IPS-18a (cell line): Measurements from ENCODE around the gene CCNJL.

Experiments
- H3K27ac ChIP-seq: one replicate; pipeline ENCODE4 v1.5.1; 2013; ENCODE audit warnings: low read length
- H3K27me3 ChIP-seq: one replicate; pipeline ENCODE4 v1.6.1; 2013; ENCODE audit warnings: mild to moderate bottlenecking, low read length; ENCODE audit not compliant: control insufficient read depth, insufficient read depth
- H3K36me3 ChIP-seq: one replicate; pipeline ENCODE4 v1.6.1; 2013; ENCODE audit warnings: low read depth, low read length; ENCODE audit not compliant: control insufficient read depth
- H3K4me1 ChIP-seq: one replicate; pipeline ENCODE4 v1.6.1; 2013; ENCODE audit warnings: low read depth, low read length; ENCODE audit not compliant: control insufficient read depth
- H3K4me3 ChIP-seq: one replicate; pipeline ENCODE4 v1.5.1; 2013; ENCODE audit warnings: low read length
- H3K9ac ChIP-seq: one replicate; pipeline ENCODE4 v1.6.1; 2013; ENCODE audit warnings: mild to moderate bottlenecking, low read length, moderate library complexity
- H3K9me3 ChIP-seq: one replicate; pipeline ENCODE4 v1.6.1; 2013; ENCODE audit warnings: low read depth, low read length; ENCODE audit not compliant: control insufficient read depth

Gene CCNJL, protein sequence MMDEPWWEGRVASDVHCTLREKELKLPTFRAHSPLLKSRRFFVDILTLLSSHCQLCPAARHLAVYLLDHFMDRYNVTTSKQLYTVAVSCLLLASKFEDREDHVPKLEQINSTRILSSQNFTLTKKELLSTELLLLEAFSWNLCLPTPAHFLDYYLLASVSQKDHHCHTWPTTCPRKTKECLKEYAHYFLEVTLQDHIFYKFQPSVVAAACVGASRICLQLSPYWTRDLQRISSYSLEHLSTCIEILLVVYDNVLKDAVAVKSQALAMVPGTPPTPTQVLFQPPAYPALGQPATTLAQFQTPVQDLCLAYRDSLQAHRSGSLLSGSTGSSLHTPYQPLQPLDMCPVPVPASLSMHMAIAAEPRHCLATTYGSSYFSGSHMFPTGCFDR

GRCh38 chr5:160312134-160312959 is at the start of gene CCNJL:
Gene CCNJL (minus strand): TSS chr5:160312564. CDS start chr5:160311923, 641 bp downstream.
- Histone ChIP-seq H3K36me3 (peaks cover 23% of the 10 kb centered on the region), H3K27me3 (no peaks in the 10 kb centered on the region), H3K4me3 (peak within 1 kb of the TSS; percentile 88), H3K27ac (peak within 1 kb of the TSS; percentile 59), H3K9me3 (no peaks in the 10 kb centered on the region), H3K4me1 (peaks cover 21% of the 10 kb centered on the region), H3K9ac (peak within 1 kb of the TSS; percentile 76)

DNA sequence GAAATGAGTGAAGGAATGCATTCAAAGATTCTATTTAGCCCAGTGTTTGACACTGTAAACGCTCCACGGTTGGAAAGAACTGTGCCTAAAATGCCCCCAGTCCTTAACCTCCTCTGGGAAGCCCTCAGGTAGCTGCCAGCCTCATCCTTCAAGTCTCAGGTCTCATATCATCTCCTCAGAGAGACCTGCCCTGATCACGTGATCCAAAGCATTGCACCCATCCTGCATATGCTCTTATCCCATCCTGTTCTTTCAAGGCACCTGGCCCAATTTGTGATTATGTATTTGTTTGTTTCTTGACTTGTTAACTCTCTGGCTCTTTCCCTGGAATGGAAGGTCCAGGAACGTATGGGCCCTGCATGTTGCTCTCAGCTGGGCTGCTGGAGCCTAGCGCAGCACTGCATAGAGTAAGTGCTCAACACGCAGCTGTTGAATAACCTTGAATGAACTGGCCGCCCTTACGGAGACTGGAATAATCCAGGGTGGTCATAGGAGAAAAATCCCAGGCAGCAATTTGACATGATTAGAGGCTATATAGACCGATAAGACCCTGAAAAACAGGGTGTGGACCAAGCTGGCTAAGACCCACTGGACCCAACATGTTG is 49.4 kb upstream of the CCNJL start:
- no peaks in the 10 kb centered on the region for H3K9me3 ChIP-seq
- H3K27ac ChIP-seq, result no peak overlapping the region
- no peaks in the 10 kb centered on the region for H3K36me3 ChIP-seq
- no peak overlapping the region for H3K4me3 ChIP-seq
- peaks cover 3% of the 10 kb centered on the region for H3K4me1 ChIP-seq
- H3K9ac ChIP-seq, result no peak overlapping the region
- no peaks in the 10 kb centered on the region for H3K27me3 ChIP-seq

GRCh38 chr5:160360310-160360709 is 47.9 kb upstream of the CCNJL start:
- peaks cover 6% of the 10 kb centered on the region for H3K4me1 ChIP-seq
- H3K27me3 ChIP-seq, result no peaks in the 10 kb centered on the region
- H3K9me3 ChIP-seq, result no peaks in the 10 kb centered on the region
- no peak overlapping the region for H3K27ac ChIP-seq
- no peak overlapping the region for H3K9ac ChIP-seq
- H3K4me3 ChIP-seq, result no peak overlapping the region
- H3K36me3 ChIP-seq, result no peaks in the 10 kb centered on the region

DNA sequence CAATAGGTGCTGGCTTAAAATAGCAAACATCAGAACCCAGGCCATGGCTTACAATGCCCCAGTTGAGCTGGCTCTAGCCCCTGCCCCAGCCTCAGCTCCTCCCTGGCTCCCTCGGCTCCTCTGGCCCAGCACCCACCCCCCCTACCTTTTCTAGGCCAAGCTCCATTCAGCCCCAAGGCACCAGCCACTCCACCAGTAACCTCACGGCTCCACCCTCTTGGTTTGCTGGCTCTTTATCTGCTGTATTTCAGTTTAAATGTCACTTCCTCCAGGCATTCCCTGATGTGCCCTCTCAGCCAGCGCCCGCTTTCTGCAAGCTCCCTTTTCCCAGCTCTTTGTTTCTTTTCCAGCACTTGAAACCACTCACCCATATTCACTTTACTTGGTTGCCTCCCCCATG is 47.5 kb upstream of the CCNJL start:
- no peaks in the 10 kb centered on the region for H3K27me3 ChIP-seq
- H3K27ac ChIP-seq, result no peak overlapping the region
- H3K9ac ChIP-seq, result no peak overlapping the region
- no peak overlapping the region for H3K4me3 ChIP-seq
- peaks cover 6% of the 10 kb centered on the region for H3K4me1 ChIP-seq
- H3K36me3 ChIP-seq, result no peaks in the 10 kb centered on the region
- no peaks in the 10 kb centered on the region for H3K9me3 ChIP-seq

GRCh38 chr5:160359242-160359641 is 46.9 kb upstream of the CCNJL start:
- Histone ChIP-seq H3K27me3 (no peaks in the 10 kb centered on the region), H3K4me1 (peaks cover 6% of the 10 kb centered on the region), H3K9me3 (no peaks in the 10 kb centered on the region), H3K9ac (no peak overlapping the region), H3K36me3 (no peaks in the 10 kb centered on the region), H3K27ac (no peak overlapping the region), H3K4me3 (no peak overlapping the region)

DNA sequence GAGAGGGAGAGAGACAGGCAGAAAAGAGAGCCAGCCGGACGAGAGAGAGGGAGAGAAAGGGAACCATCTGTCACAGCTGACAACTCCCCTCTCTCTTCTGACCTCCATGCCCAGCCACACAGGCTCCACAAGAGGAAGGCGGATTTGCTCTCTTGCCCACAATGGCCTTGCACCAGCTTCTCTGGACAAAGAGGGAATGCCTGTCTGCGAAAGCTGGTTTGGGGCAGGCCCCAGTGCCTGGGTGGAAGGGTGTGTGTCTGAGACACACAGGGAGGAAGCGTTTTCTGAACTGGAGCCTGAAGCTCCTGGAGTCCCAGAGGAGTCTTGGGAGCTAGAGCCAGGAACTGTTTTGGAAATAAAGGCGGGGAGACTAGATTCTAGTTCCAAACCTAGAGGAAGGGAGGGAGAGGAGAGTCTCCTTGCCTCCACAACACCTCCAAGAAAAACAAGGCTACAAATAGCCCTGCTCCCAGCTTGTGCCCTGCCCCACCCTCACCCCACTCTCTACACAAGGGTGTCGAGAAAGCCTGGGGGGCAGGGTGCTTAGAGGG is 45.6 kb upstream of the CCNJL start:
- Histone ChIP-seq H3K4me1 (peaks cover 6% of the 10 kb centered on the region), H3K9ac (no peak overlapping the region), H3K27me3 (no peaks in the 10 kb centered on the region), H3K4me3 (no peak overlapping the region), H3K27ac (no peak overlapping the region), H3K36me3 (no peaks in the 10 kb centered on the region), H3K9me3 (no peaks in the 10 kb centered on the region)

DNA sequence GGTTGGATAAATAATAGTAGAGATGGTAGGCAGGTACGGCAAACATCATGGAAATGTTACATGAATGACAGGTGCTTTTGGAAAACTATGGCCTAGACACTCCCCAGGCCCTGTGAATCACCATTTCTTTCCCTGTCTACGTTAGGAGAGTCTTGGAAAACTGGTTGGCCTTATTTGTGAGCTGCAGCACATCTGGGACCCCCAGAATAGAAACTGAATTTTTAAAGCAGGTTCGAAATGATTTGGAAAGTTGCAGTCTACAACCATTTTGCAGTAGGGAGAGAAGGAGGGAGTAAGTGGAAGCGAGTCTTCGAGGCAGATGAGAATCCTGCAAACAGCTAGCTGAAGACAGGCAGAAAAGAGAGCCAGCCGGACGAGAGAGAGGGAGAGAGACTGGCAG is 45.0 kb upstream of the CCNJL start:
- no peaks in the 10 kb centered on the region for H3K36me3 ChIP-seq
- H3K4me3 ChIP-seq, result no peak overlapping the region
- H3K27me3 ChIP-seq, result no peaks in the 10 kb centered on the region
- no peaks in the 10 kb centered on the region for H3K9me3 ChIP-seq
- H3K9ac ChIP-seq, result no peak overlapping the region
- peaks cover 6% of the 10 kb centered on the region for H3K4me1 ChIP-seq
- H3K27ac ChIP-seq, result no peak overlapping the region

GRCh38 chr5:160356550-160357347 is 44.4 kb upstream of the CCNJL start:
- Histone ChIP-seq H3K9me3 (no peaks in the 10 kb centered on the region), H3K27me3 (no peaks in the 10 kb centered on the region), H3K9ac (no peak overlapping the region), H3K4me1 (peaks cover 6% of the 10 kb centered on the region), H3K4me3 (no peak overlapping the region), H3K27ac (no peak overlapping the region), H3K36me3 (no peaks in the 10 kb centered on the region)

- no peaks in the 10 kb centered on the region for H3K27me3 ChIP-seq
- H3K4me1 ChIP-seq, result peaks cover 6% of the 10 kb centered on the region
- H3K4me3 ChIP-seq, result no peak overlapping the region
- H3K9me3 ChIP-seq, result no peaks in the 10 kb centered on the region
- H3K36me3 ChIP-seq, result no peaks in the 10 kb centered on the region
- H3K9ac ChIP-seq, result no peak overlapping the region
- H3K27ac ChIP-seq, result no peak overlapping the region
These were observed 42.3 kb upstream of the CCNJL start for GRCh38 chr5:160354666-160355065.

DNA sequence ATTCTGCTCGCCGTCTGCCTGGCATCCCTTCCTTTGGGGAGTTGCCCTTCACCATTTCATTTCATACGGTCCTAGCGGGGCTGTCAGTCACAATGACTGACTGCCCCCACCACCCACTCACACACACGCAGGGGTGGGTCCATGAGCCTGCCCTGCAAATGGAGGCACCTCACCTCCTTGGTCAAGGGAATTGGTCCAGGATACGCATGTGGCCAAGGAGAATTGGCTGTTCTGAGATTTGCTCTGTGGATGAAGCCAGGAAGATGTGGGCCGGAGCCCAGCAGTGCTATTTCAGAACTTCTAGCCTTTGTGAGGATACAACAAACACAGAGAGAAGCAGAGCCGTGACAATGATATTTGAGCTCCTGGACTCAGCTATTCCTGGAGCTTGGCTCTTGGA is 41.0 kb upstream of the CCNJL start:
- H3K36me3 ChIP-seq, result no peaks in the 10 kb centered on the region
- no peaks in the 10 kb centered on the region for H3K9me3 ChIP-seq
- no peak overlapping the region for H3K4me3 ChIP-seq
- no peak overlapping the region for H3K27ac ChIP-seq
- no peaks in the 10 kb centered on the region for H3K27me3 ChIP-seq
- H3K4me1 ChIP-seq, result peaks cover 6% of the 10 kb centered on the region
- H3K9ac ChIP-seq, result no peak overlapping the region

GRCh38 chr5:160352308-160352707 is 39.9 kb upstream of the CCNJL start:
- no peak overlapping the region for H3K27ac ChIP-seq
- no peaks in the 10 kb centered on the region for H3K9me3 ChIP-seq
- no peak overlapping the region for H3K4me3 ChIP-seq
- no peak overlapping the region for H3K9ac ChIP-seq
- no peaks in the 10 kb centered on the region for H3K36me3 ChIP-seq
- H3K4me1 ChIP-seq, result peaks cover 6% of the 10 kb centered on the region
- no peaks in the 10 kb centered on the region for H3K27me3 ChIP-seq
